Subcutaneous adipose tissue (tissue), 4 donors: ENCODE measurements around the gene MRAP2. TPM values are rescaled to one million over a fixed set of nuclear protein-coding genes. Genes with fewer than 3 reads are reported as not detected.

ENCODE experiments used
- total RNA-seq, 4 donors: library from RNA; depleted of rRNA; stranded (reverse); fragments of >200 nt; gene quantifications; one replicate each; pipeline ENCODE4 v1.1.0, GENCODE V29; 2016
- TF ChIP-seq, protein P1 (sequence below): fragments of 450-650 bp; IDR thresholded peaks from one replicate; pipeline ENCODE4 v1.5.1; 2016; ENCODE audit warnings: low read depth, mild to moderate bottlenecking, control low read depth, antibody characterized with exemption, moderate library complexity

MRAP2 gene
- total RNA-seq, 4 donors from 2014 or later: 0.17 to 0.44 (median 0.38) TPM; not detected in 1

GRCh38 chr6:84052204-84052882 lies 18.8 kb downstream of the MRAP2 start:
- TF ChIP-seq, protein P1, sequence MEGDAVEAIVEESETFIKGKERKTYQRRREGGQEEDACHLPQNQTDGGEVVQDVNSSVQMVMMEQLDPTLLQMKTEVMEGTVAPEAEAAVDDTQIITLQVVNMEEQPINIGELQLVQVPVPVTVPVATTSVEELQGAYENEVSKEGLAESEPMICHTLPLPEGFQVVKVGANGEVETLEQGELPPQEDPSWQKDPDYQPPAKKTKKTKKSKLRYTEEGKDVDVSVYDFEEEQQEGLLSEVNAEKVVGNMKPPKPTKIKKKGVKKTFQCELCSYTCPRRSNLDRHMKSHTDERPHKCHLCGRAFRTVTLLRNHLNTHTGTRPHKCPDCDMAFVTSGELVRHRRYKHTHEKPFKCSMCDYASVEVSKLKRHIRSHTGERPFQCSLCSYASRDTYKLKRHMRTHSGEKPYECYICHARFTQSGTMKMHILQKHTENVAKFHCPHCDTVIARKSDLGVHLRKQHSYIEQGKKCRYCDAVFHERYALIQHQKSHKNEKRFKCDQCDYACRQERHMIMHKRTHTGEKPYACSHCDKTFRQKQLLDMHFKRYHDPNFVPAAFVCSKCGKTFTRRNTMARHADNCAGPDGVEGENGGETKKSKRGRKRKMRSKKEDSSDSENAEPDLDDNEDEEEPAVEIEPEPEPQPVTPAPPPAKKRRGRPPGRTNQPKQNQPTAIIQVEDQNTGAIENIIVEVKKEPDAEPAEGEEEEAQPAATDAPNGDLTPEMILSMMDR: no peak

- TF ChIP-seq, protein P1: no peak
These were observed 19.3 kb downstream of the MRAP2 start for GRCh38 chr6:84052883-84053241.

GRCh38 chr6:84055647-84056046 lies 22.1 kb downstream of the MRAP2 start:
- TF ChIP-seq, protein P1: no peak

- TF ChIP-seq, protein P1: no peak
These were observed 24.3 kb downstream of the MRAP2 start for GRCh38 chr6:84057908-84058307.

GRCh38 chr6:84059082-84059481 lies 25.5 kb downstream of the MRAP2 start:
- TF ChIP-seq, protein P1: no peak

- TF ChIP-seq, protein P1: no peak
These were observed 27.6 kb downstream of the MRAP2 start for GRCh38 chr6:84061174-84061573.

GRCh38 chr6:84061613-84062398 lies 28.2 kb downstream of the MRAP2 start:
- TF ChIP-seq, protein P1: no peak
